NCI-H1105 treated with DMSO at 0.1 percent for 48 hours (cell line): Measurements from ENCODE around the gene MDH2.
"Not testable (repeated sequence)": the region's sequence is repeated elsewhere in the genome, so short reads cannot be mapped to it uniquely, and the experiment has no call there.

Experiments
- DNase-seq: peaks from one replicate; lab custom pipeline; 2025; lab: John Stamatoyannopoulos, UW

MDH2 gene

DNA sequence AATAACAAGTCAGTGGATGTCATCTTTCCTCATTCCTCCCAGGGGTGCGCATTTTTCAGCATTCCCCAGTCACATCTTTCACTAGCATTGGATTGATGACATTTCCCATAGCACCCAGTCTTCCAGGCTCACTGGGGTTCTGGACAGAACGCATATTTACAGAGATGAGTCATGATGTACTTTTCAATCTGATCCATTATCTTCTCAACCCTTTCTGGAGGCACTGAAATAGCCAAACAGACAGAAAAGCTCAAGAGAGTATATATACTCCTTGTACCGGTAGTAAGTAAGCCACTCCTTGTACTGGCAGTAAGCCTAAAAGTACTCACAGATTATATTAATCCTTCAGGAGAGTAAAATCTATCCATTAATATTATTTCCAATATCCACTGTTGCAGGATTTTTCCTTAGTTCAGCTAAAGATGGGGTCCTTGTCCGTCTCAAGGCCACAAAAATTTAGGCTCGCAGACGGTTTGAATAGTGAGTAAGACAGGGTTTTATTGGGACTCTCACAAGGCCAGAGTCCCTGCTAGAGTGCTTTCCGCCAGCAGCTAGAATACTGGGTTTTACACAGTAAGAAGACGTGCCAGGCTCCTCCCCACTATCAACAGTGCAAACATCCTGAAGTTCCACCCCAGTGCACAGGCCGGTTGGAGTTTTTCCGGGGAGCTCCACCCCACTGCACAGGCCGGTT is 60.8 kb downstream of the MDH2 start:
- no peak for DNase-seq

DNA sequence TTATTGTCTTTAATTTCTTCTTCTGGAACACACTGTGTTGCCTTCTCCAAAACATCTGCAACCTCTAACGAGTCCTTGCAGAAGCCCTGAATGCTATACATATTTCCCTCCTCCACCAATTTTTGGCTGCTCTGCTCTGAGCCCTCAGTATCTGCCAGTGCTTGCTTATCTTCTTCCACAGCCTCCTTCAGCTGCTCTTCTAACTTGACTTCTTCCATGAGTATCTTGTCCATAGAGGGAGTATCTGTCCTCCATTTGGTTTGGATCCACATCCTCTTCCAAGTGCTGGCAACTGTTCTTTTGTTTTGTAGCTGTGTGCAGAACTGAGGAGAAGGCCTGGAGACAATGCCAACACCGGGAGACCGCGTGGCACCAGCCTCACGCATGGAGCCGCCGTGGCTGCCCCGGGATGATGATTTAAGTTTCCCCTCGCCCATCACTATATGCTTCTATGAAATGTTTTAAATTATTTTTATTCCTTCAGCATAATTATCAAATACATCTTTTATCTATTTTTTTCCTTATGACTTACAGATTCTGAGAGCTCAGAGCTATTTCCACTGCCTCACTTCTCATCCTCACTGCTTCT is 65.2 kb downstream of the MDH2 start:
- DNase-seq = not testable (repeated sequence)

DNA sequence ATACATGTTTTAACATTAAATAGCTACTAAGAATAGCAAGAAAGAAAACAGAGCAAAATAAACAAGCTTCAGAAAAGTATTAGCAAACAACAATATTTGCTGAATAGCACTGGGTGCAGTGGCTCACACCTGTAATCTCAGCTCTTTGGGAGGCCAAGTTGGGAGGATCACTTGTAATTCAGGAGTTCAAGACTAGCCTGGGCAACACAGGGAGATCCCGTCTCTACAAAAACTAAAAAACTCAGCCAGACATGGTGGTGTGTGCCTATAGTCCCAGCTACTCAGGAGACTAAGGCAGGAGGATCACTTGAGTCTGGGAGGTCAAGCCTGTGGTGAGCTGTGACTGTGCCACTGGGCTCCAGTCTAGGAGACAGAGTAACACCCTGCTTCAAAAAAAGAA is 66.8 kb downstream of the MDH2 start:
- not testable (repeated sequence) for DNase-seq
